Stimulated activated CD4-positive, alpha-beta T cell treated with anti-CD3 and anti-CD28 coated beads, Interleukin-2, amount 100 ng/mL, for 48 hours (primary cell): ENCODE measurements around the gene MLXIP.

Experiments
- DNase-seq, 2 donors: peaks; one replicate each; pipeline ENCODE4 v3.0.0-alpha.2; 2020

The MLXIP gene

DNA sequence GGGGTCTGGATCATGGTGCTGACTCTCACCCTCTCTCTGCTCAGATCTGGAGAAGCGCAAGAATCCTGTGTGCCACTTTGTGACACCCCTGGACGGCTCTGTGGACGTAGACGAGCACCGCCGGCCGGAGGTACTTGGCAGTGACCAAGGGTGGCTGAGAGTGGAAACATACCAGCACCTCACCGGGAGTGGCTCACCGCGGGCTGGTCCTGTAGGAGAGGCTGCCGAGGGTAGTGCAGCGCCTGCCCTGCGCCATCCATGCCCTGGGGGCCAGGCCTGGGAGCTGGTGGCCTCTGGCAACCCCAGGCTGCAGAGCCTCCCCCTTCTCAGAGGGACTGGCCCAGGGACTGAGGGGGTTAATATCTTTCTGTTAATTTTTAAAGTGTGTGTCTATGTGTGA lies 49.3 kb downstream of the MLXIP start:
- no peak for DNase-seq

DNA sequence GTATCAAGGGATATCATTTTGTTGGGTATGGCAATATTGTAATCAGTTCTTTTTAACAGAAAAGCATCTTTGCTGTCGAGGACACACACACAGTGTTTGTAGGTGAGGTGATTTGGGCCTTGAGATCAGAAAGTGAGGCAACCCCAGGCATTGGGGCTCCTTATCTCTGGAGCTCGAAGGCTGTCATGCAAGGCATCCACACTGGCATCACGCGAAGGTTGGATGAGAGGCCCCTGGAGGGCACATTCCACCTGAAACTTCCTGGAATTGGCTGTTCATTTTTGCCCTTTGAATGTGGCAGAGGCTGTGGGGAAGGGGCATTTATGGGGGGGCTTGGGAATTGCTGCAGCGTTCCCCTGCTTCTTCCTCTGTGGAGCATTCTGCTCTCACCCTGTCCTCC lies 49.9 kb downstream of the MLXIP start:
- no peak for DNase-seq

DNA sequence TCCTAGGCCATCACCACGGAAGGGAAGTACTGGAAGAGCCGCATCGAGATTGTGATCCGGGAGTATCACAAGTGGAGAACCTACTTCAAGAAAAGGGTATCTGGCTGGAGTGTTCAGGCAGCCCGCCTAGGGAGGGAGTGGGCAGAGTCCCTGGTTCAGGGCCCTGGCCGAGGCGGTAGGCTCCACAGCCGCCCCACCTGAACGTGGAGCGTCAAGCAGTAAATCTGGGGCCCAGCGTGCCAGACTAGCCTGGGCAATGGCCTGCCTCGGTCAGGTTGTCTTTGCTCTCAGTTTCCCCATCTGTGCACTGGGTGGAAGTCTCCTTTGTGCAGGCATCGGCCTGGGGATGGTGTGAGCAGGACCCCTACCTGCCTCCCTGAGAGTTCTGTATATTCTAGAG lies 50.6 kb downstream of the MLXIP start:
- DNase-seq: no peak

DNA sequence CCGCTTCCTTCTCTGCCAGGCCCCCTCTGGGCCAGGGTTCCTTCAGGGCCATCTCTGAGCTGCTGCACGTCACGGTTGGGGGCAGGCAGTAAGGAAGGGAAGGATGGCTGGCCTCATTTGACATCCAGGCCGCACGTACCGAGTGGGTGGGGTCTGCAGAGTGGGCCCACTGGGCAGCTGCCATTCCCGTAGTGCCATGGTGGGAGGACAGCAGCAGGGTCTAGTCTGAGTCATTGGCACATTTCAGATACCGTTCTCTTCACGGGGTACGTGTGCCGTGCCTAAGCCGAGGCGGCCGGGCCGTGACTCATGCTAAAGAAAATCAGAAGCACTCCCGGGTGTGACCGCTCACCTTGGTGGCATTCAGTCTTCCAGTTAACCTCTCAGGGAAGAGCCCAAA lies 51.6 kb downstream of the MLXIP start:
- DNase-seq: no peak

DNA sequence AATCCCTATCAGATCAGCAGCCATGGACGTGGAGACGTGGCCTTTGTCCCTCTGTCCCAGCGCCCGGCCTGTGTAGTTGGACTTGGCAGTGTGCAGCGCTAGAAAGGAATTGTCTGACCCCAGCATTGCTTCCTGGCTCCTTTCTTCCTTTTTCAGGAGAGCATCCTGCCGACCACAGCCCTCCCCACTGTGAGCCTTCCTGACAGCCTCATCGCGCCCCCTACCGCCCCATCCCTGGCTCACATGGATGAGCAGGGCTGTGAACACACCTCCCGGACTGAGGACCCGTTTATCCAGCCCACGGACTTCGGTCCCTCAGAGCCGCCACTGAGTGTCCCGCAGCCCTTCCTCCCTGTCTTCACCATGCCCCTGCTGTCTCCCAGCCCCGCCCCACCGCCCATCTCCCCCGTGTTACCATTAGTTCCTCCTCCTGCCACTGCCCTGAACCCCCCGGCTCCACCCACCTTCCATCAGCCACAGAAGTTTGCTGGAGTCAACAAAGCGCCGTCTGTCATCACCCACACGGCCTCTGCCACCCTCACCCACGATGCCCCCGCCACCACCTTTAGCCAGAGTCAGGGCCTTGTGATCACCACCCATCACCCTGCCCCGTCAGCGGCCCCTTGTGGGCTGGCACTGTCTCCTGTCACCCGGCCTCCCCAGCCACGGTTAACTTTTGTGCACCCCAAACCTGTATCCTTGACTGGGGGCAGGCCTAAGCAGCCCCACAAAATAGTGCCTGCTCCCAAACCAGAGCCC lies 54.8 kb downstream of the MLXIP start:
- DNase-seq: no peak

DNA sequence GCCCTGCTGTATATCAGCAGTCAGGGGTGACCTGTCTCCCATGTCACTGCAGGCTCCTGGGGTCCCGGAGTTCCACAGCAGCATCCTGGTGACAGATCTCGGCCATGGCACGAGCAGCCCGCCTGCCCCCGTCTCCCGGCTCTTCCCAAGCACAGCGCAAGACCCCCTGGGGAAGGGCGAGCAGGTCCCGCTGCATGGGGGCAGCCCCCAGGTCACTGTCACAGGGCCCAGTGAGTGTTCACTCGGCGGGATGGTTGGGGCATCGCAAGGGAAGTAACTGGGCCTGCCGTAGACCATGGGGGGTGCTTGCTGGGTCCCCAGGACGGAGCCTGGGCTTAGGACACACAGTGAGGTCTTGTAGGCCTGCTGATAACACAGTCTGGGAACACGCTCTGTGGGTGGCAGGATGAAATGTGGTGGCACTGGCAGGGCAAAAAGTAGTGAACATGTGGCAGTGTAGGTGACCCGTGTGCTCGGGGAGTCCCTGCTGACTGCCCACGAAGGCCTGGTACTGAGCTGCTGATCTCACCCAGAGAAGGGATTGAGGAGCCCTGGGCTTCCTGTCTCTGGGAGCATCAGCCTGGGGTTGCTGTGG lies 57.0 kb downstream of the MLXIP start:
- DNase-seq: no peak

DNA sequence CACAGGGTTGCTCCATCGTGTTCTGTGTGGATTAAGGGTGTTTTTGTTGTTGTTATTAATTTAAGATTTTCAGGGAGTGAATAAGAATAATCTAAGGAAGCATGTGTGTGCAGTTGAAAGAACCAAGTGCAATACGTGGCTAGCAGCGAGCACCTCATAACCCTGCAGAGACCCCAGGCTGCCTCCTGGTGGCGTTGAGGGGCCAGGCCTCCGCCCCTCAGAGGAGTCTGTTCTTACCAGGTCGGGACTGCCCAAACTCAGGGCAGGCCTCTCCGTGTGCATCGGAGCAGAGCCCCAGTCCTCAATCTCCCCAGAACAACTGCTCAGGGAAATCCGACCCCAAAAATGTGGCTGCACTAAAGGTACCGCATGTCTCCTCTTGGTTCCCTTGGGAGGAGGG lies 58.7 kb downstream of the MLXIP start:
- no peak for DNase-seq

DNA sequence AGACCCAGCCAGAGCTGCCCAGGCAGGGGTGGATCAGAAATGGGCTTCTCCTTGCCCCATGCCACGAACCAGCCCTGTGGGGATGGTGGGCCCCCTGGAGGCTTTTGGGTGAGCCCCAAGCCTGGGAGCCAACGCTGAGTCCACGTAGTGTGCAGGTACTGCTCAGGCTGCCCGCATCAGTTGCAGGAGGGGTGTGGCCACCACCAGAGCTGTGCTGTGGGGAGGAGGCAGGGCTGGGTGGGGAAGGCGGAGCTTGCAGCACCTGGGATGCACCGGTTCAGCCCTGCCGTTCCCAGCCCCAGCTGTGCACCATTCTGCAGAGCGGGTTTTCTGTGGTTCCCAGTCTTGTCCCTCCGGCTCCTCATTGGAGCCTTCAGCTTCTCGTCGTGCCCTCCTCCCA lies 59.1 kb downstream of the MLXIP start:
- no peak for DNase-seq

DNA sequence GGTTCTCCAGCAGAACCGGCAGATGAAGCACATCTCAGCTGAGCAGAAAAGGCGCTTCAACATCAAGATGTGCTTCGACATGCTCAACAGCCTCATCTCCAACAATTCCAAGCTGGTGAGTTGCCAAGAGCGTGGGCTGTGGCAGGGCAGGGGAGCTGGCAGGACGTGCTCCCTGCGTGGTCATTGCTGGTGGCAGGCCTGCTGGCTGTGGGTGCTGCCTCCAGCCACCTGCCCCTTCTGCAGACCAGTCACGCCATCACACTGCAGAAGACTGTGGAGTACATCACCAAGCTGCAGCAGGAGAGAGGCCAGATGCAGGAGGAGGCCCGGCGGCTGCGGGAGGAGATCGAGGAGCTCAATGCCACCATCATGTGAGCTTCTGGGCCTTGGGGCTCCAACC lies 59.6 kb downstream of the MLXIP start:
- no peak for DNase-seq

DNA sequence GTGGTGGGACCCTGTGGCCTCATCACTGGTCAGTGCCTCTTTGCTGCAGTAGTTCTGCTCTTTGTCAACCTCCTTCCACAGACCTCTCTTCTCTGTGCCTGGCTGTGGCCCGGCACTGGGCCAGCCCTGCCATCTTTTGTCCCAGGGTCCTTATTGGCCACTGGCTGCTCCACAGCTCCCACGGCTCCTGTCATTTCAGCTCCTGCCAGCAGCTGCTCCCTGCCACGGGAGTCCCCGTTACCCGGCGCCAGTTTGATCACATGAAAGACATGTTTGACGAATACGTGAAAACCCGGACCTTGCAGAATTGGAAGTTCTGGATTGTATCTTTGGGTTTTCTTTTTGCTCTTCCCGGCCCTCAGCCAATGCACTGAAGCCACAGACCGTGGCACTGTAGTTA lies 60.1 kb downstream of the MLXIP start:
- no peak for DNase-seq

DNA sequence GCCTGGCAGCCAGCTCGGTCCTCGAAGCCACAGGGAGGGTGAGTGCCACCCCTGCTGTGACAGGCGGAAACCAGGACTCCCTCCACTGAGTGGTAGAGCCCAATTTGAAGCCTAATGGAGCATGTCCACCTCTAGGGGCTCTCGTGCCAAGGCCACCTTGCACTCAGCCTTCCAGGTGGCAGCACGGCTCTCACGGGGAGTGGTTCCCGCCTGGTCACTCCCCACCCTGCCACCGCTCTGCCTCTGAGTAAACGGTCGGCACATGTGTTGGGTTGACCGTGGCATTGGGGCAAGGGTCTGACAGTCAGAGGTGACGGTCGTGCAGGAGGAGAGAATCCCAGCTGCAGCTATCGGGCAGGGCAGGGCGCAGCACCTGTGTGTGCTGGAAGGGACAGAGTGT lies 60.7 kb downstream of the MLXIP start:
- DNase-seq: no peak

DNA sequence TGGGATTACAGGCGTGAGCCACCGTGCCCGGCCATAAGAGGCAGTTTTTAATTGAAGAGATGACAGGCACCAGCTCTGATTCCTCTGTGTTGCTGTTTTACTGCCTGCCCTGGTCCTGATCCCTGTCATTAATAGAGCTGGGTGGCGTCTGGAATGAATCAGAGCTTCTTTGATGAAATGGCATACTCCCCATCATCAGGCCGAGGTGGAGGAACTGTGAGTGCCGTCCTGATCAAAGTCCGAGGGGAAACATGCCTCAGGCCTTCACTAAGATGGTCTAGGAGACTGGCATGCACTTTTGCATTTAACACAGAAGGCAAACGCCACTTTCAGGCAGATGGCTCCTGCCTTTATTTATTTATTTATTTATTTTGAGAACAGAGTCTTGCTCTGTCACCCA lies 61.4 kb downstream of the MLXIP start:
- DNase-seq: no peak

DNA sequence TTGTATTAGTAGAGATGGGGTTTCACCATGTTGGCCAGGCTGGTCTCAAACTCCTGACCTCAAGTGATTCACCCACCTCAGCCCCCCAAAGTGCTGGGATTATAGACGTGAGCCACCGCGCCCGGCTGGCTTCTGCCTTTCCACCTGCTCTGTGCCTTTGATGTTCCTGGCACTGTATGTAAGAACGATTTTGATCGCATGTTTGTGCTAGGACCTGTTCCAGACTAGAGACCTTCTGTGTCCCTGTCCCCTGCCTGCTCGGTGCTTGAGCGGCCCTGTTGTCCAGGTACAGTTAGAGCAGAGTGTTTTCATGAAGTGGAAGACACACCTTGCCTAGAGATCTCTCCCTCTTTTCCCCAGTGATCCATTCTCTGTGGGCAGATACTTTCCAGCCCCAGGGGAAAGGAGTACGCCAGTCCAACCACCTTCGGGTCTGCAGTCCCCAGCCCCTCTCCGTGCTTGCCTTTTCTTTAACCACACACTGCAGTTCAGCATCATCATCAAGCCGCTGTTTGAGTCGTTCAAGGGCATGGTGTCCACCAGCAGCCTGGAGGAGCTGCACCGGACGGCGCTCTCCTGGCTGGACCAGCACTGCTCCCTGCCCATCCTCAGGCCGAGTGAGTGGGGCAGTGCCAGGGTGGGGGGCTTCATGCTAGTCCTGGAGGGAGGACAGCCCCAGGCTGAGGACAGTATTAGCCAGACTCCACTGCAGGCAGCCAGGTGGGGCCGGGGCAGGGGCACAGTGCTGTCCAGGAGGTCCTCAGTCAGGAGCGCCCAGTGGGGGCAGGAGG lies 62.1 kb downstream of the MLXIP start:
- DNase-seq: no peak

DNA sequence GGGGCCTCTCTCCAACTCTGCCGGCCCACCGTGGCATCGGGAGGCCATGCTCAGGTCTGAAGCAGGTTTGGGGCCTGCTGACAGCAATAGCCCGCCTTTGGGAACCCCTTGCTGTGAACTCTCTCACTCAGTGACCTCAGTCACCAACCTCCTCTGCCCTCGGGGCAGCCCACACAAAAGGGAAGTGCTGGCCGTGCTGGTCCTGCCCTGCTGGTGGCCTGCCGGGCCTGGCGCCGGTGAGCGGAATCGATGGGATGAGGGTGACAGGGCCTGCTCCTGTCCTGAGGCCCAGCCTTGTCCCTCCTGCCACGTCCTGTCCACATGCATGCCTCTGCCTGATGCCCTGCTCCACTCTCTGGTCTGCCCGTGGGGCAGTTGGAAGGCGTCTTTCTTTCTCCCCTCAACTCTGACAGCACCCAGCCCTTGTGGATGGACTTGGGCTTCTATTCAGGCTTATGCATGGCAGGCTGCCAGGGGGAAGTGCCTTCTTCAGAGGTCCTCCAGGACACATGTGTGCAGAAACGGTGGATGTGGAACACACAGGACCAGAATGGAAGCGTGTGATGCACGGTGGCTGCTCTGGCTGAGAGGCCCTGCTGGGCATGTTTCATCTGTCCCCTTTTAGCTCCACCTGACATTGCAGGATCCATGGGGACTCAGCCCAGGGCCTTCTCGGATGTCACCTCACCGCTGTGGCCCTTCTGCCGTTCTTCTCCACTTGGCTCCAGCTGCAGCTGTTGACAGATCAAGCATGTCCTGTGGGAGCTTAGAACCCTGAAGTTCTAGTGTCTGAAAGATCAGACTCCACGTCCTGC lies 63.6 kb downstream of the MLXIP start:
- DNase-seq: no peak

DNA sequence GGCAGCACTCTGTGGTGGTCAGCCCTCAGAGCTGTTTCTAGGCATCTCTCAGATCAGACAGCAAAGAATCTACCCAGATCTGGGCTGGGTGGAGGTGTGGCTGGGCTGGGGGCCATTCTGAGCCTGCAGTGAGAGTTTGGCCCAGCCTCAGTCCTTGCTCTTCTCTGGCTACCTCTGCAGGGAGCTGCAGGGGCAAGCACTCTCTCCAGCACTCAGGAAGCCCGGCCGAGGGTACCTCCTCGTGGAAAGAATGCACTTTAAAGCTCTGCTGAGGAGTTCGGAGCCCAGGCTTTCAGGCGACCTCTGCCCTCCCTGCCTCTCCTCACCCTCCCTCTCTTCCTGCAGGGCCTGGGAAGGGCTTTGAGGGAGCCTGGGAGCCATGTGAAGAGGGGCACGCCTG lies 64.3 kb downstream of the MLXIP start:
- DNase-seq: no peak

DNA sequence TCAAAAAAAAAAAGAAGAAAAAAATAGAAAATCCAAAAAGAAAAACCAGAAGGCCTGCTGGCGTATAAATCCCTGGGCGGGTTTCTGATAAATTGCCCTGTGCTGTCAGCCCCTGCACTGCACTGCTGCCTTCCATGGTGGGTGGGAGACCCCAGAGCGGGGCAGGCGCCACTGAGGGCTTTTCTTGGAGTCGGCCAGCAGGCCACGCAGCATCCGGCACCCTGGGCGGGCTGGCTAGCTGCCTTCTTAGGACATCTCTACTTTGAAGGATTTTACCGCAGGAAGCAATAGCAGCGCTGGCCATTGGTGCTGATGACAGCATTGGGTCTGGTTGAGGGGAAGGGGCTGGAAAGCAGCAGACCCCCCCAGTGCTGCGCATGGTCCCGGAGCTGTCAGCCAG lies 66.3 kb downstream of the MLXIP start:
- DNase-seq: no peak

DNA sequence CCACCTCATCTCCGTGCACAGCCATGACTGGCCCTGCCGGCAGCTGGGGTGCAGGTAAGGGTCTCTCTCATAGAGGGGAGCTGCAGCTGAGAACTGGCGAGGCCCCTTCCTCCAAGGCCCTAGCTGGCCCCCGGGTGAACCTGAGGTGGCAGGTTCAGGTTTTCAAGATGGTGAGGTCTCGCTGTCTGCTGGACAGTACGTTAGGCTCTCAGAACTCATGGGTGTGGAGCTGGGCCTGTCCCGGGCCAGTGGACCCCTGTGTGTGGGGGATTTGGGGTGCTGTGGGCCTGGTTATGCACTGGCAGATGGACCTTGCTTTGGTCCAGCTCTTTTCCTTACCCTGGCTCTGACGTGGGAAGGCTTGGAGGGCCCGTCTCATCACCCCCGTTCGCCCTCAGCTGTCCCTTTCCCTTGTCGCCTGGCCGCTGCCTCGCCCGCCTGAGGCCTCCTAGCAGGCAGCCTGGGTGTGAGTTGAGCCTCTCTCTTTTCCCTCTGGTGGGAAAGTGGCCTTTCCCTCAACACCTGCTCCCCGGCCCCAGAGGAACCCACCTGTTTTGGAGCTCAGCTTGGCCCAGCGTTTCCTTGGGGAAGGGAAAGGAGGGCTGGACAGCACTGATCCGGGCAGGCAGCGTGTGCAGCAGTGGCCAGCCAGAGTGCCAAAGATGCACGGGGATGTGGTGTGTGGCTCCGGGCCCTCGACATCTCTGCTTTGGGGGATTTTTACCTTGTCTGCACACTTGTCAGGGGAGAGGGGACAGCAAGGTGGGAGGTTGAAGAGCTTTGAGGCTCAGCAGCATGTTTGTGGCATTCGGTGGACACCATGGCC lies 67.2 kb downstream of the MLXIP start:
- DNase-seq: no peak

DNA sequence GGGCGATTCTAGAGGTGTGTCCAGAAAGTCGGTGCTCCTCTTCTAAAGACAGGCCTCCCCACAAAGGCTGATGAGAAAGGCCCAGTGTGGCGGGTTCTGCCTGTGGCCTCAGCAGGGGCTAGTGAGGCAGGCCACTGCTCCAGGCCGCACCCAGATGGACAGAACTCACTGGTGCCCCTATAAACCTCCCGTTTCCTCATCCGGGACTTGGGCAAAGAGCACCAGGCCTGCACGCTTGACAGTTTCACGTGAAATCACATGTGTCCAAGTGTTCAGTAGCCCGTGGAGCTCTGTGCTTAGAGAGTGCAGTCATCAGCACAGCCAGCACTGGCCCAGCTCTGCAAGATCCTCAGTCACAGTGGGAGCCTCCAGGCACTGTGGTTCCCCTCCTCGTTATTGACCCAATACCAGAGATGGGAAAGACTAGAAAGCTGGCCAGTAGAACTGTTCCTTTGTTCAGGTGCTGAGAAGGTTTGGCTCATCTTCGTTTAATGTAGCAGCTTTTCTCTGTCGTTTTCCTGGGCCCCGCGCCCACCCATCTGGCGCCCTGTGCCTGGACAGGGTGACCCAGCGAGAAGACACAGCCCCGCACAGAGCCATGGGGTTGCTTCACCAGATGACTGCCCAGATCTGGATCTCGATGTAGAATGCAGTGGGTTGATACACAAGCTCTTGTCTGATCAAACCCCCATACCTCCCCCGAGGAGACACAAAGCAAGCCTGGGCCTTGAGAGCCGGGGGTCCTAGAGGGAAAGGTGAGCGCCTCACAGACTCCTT lies 69.1 kb downstream of the MLXIP start:
- no peak for DNase-seq

DNA sequence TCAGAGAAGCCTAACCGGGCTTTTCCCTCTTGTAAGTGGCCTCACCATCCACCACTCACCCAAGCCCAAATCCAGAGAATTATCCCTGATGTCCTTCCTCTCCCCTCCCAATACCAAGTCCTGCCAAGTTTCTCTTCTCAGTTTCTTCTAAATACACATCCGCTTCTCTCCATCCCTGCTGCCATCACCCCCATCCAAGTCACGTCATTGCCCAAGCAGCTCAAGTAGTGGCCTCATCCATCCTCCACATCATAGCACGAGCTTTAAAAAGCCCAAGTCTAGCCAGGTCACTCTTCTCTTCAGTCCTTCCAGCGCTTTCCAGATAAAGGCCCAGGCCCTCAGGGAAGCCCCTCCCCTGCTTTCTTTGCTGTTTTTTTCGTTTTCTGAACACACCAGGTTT lies 70.1 kb downstream of the MLXIP start:
- no peak for DNase-seq

DNA sequence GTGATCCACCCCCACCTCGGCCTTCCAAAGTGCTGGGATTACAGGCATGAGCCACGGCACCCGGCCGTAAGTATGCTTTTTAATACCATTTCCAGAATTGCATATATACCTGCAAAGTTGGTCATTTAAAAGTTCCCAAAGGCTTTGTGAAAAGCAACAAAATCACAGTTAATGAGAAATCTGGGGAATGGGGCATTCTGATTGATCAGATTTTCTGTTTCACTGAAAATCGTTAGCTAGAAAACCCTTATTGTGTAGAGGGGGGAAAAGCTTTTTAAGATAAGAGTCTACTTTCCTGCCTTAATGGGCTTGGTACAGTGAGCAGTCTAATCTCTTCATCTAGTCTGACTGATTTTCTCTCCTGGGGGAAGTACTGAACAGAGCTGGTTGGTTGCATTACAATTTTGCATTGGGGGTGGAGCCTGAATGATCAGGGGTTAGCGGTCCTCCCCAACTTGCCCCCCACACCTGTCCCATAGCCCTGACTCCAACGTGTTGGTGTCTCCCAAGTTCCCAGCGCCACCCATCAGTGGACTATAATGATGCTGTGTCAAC lies 71.6 kb downstream of the MLXIP start:
- DNase-seq: no peak

DNA sequence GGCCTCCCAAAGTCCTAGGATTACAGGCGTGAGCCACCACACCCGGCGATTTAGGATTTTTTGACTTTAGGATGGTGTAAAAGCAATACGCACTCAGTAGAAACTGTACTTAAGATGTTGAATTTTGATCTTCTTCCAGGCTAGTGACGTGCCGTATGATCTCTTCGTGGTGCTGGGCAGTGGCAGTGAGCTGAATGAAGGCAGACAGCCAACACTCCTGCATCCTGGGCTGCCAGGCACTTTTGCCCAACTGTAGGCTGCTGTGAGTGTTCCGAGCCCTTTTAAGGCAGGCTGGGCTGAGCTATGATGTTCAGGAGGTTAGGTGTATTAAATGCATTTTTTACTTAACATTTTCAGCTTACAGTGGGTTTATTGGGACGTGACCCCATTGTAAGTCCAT lies 74.2 kb downstream of the MLXIP start:
- no peak for DNase-seq
